GM19468 (cell line): ENCODE results near the gene COX7C.
"Not testable (repeated sequence)": the region's sequence is repeated elsewhere in the genome, so short reads cannot be mapped to it uniquely, and the experiment has no call there.

Source experiments
- ATAC-seq: cut with Tn5 transposase; IDR thresholded peaks from one replicate; pipeline ENCODE4 v1.9.1; 2021; ENCODE audit warnings: mild to moderate bottlenecking, moderate library complexity, moderate number of reproducible peaks; ENCODE audit not compliant: unreplicated experiment; ENCODE audit errors: extremely low read depth

Gene COX7C

GRCh38 chr5:86660771-86661170 is 43.0 kb downstream of the COX7C start:
- not testable (repeated sequence) for ATAC-seq

GRCh38 chr5:86664173-86664572 is 46.4 kb downstream of the COX7C start:
- ATAC-seq: no peak

DNA sequence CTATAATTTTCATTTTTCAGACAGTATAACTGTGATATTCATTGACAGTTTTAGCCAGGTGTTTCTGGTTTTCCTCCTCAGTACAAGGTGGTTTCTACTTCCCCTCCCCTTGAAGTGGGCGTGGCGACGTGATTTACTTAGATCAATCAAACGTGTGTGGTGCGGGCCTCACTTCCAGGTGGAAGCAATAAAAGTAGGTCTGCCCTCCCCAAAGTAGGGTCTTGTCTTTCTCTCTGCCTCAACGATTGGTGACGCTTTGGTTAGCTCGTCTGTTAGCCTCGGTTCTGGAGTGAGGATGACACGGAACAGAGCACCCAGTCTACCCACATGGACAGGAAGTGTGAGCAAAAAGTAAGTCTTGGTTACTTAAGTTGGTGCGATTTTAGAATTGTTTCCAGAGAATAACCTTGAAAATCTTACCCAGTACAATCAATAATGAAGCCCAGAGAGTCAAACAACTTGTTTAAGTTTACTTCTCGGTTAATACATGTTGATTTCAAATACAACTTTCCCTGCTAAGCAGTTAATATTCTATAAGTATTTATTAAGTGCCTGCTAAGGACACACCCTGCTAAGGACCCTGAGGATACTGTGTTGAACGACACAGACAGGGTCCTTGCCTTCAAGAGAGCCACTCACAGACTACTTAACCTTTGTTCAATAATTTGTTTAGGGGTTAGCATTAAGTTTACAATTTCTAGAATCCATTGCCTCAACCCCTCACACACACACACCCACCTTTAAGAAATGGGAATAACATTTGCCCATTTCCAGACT is 48.4 kb downstream of the COX7C start:
- ATAC-seq: no peak

DNA sequence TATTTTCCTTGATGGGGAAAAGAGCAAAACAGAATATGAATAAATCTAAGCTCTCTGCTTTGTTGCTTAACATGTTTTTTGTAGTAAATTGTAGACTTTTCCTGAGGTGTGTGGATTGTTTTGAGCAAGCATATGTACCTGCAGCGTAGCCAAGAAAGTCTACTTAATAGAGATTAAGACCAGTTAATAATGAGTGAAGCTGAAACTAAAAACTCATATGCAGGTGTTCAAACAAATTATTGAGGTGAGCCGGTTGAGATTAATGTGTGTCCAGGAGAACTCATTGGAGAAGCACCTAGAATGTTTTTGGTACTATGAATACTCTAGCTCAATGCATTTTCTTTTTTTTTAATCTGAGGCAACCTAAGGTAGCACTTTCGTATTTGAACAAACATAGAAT is 49.2 kb downstream of the COX7C start:
- ATAC-seq: no peak
